A673 (cell line): ENCODE measurements around the gene TAS2R38. TPM values are rescaled to one million over a fixed set of nuclear protein-coding genes. Genes with fewer than 3 reads are reported as not detected.

Experiments
- BruUV-seq: library from RNA; stranded (reverse); fragments of 400-500 nt; replicated peaks from 2 replicates; lab custom pipeline; 2021; lab: Mats Ljungman, UMichigan
- CTCF ChIA-PET: fragments of 300-600 bp; sonication (Branson Sonifier 250); formaldehyde crosslinking; loops from one replicate; lab custom pipeline; 2022; ENCODE audit warnings: antibody characterized with exemption; lab: Charles Lee
- POLR2A ChIA-PET: fragments of 300-600 bp; sonication (Branson Sonifier 250); formaldehyde crosslinking; loops from one replicate; lab custom pipeline; 2022; ENCODE audit warnings: antibody characterized with exemption; ENCODE audit not compliant: low non-redundant PET; lab: Charles Lee
- DNase-seq: peaks from one replicate; pipeline ENCODE4 v3.0.0-alpha.2; 2015; ENCODE audit warnings: low spot score
- H3K27ac ChIP-seq: fragments of 200-600 bp; sonication (generic); 2 replicates; pipeline ENCODE4 v1.5.1; 2016; ENCODE audit warnings: mixed run types, low read depth, mild to moderate bottlenecking, mixed read lengths, antibody characterized with exemption, low read length; ENCODE audit not compliant: poor library complexity, severe bottlenecking
- H3K27me3 ChIP-seq: fragments of 200-600 bp; sonication (generic); replicated peaks from 2 replicates; pipeline ENCODE4 v1.6.1; 2017; ENCODE audit warnings: mixed run types, low read depth, mild to moderate bottlenecking, mixed read lengths, antibody characterized with exemption, low read length; ENCODE audit not compliant: insufficient read depth, poor library complexity
- H3K36me3 ChIP-seq: fragments of 200-600 bp; sonication (generic); 2 replicates; pipeline ENCODE4 v1.6.1; 2016; ENCODE audit warnings: mixed run types, mild to moderate bottlenecking, mixed read lengths, antibody characterized with exemption, low read length; ENCODE audit not compliant: insufficient read depth, poor library complexity, severe bottlenecking
- H3K4me1 ChIP-seq: fragments of 200-600 bp; sonication (generic); 2 replicates; pipeline ENCODE4 v1.6.1; 2017; ENCODE audit warnings: mixed run types, mild to moderate bottlenecking, mixed read lengths, antibody characterized with exemption, low read length; ENCODE audit not compliant: insufficient read depth, poor library complexity, severe bottlenecking
- H3K4me3 ChIP-seq: fragments of 200-600 bp; sonication (generic); 2 replicates; pipeline ENCODE4 v1.5.1; 2016; ENCODE audit warnings: low read depth, mixed run types, mild to moderate bottlenecking, mixed read lengths, low read length; ENCODE audit not compliant: poor library complexity, severe bottlenecking
- H3K9me3 ChIP-seq: fragments of 200-600 bp; sonication (generic); 2 replicates; pipeline ENCODE4 v1.6.1; 2016; ENCODE audit warnings: mixed run types, low read depth, mild to moderate bottlenecking, mixed read lengths, antibody characterized with exemption, low read length; ENCODE audit not compliant: poor library complexity, severe bottlenecking
- EZH2 ChIP-seq: fragments of 200-600 bp; sonication (generic); IDR thresholded peaks from 2 replicates; pipeline ENCODE4 v1.6.1; 2017; ENCODE audit warnings: borderline replicate concordance, low read depth, mild to moderate bottlenecking, mixed read lengths, antibody characterized with exemption, low read length; ENCODE audit not compliant: poor library complexity, severe bottlenecking
- intact Hi-C: fragments of 100-400 bp; cut with micrococcal nuclease; formaldehyde crosslinking; loops from one replicate; pipeline ENCODE4 v1.10.0; 2022; ENCODE audit not compliant: unreplicated experiment
- total RNA-seq: library from RNA; stranded (reverse); gene quantifications from 2 replicates; pipeline ENCODE4 v1.2.3, GENCODE V29; 2021
- TF ChIP-seq, protein P1 (sequence below): fragments of 300-800, 200-600 bp; sonication (generic); conservative IDR thresholded peaks from 2 replicates; pipeline ENCODE4 v1.5.1; 2017; ENCODE audit warnings: low read depth, mild to moderate bottlenecking, antibody characterized with exemption, low read length, moderate library complexity, mixed read lengths

TAS2R38 gene
- total RNA-seq, 1 experiment from 2014 or later = not detected

DNA sequence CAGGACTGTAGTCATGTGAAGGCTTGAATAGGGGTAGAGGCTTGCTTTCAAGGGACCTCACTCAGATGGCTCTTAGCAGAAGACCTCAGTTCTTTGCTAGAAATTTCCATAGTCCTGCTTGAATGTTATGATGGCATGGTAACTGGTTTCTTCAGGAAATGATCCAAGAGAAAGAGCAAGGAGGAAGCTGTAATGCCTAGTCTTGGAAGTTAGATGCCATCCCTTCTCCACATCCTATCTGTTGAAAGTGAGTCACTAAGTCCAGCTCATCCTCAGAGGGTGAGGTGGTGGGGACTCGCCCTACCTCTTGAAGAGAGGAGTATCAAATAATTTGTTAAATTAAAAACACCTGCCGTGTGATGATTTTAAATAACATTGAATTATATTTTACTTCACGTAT lies 26.7 kb upstream of the TAS2R38 start:
- no peaks in the 10 kb centered on the region for H3K4me1 ChIP-seq
- DNase-seq = no peak
- intact Hi-C loops = no loop called here
- CTCF ChIA-PET = no interaction called here
- no peak overlapping the region for H3K27ac ChIP-seq
- TF ChIP-seq, protein P1, sequence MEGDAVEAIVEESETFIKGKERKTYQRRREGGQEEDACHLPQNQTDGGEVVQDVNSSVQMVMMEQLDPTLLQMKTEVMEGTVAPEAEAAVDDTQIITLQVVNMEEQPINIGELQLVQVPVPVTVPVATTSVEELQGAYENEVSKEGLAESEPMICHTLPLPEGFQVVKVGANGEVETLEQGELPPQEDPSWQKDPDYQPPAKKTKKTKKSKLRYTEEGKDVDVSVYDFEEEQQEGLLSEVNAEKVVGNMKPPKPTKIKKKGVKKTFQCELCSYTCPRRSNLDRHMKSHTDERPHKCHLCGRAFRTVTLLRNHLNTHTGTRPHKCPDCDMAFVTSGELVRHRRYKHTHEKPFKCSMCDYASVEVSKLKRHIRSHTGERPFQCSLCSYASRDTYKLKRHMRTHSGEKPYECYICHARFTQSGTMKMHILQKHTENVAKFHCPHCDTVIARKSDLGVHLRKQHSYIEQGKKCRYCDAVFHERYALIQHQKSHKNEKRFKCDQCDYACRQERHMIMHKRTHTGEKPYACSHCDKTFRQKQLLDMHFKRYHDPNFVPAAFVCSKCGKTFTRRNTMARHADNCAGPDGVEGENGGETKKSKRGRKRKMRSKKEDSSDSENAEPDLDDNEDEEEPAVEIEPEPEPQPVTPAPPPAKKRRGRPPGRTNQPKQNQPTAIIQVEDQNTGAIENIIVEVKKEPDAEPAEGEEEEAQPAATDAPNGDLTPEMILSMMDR = no peak
- no peak for TF ChIP-seq EZH2
- POLR2A ChIA-PET = no interaction called here
- H3K4me3 ChIP-seq = no peak overlapping the region
- H3K9me3 ChIP-seq = no peaks in the 10 kb centered on the region
- no peaks in the 10 kb centered on the region for H3K36me3 ChIP-seq
- BruUV-seq = no TSS peak
- peaks cover 9% of the 10 kb centered on the region for H3K27me3 ChIP-seq

DNA sequence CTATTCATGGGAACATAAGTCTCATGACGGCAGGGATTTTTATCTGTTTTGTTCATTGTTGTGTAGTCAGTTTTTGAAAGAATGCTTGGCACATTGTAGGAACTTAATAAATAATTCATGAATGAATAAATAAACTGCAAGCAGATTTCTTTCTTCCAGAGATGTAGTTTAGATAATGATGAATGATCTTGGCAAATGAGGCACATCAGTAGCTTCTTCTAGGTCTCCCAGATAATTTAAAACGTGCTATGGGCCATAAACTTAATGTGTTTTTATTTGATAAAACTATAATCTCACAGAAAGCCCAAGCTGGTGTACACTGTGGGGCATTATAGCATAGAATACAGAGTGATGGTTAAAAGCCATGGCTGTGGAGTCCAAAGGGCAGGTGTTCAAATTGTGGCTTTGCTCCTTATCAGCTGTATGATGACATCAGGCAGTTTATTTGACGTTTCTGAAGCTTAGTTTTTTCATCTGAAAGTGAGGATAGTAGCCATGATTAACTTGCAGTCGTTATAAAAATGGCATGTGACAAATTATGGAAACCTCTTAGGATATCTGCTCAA lies 25.6 kb upstream of the TAS2R38 start:
- CTCF ChIA-PET = no interaction called here
- H3K9me3 ChIP-seq = no peaks in the 10 kb centered on the region

DNA sequence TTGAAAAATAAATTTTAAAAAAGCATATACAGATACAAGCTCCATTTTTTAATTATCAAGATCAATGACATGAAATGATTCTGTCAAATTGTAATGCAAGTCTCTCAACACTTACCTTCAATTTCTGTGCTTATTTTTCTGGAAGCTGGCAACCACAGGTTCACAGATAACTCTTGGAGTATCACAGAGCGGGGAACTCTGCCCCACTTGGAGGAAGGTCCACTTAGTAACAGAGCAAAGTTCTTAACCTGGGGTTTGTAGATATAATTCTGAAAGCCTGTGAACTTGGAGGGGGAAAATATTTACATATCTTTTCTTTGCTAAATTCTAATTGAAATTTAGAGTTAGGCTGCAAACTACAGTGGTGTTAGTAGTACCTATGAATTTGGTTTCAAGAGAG lies 19.8 kb upstream of the TAS2R38 start:
- Histone ChIP-seq H3K36me3 (no peaks in the 10 kb centered on the region), H3K4me3 (no peak overlapping the region), H3K9me3 (no peaks in the 10 kb centered on the region), H3K4me1 (no peaks in the 10 kb centered on the region), H3K27me3 (no peaks in the 10 kb centered on the region), H3K27ac (no peak overlapping the region)
- CTCF ChIA-PET = no interaction called here
- no peak for TF ChIP-seq EZH2
- BruUV-seq = no TSS peak
- POLR2A ChIA-PET = no interaction called here
- no peak for DNase-seq
- intact Hi-C loops = no loop called here

More for the DNA sequence above, 25.6 kb upstream of the TAS2R38 start:
- intact Hi-C loops = no loop called here
- no peak overlapping the region for H3K4me3 ChIP-seq
- BruUV-seq = no TSS peak
- H3K4me1 ChIP-seq = no peaks in the 10 kb centered on the region
- POLR2A ChIA-PET = no interaction called here
- no peak for DNase-seq
- TF ChIP-seq, protein P1 = no peak
- TF ChIP-seq EZH2 = no peak
- H3K36me3 ChIP-seq = no peaks in the 10 kb centered on the region
- no peak overlapping the region for H3K27ac ChIP-seq
- H3K27me3 ChIP-seq = peaks cover 9% of the 10 kb centered on the region

DNA sequence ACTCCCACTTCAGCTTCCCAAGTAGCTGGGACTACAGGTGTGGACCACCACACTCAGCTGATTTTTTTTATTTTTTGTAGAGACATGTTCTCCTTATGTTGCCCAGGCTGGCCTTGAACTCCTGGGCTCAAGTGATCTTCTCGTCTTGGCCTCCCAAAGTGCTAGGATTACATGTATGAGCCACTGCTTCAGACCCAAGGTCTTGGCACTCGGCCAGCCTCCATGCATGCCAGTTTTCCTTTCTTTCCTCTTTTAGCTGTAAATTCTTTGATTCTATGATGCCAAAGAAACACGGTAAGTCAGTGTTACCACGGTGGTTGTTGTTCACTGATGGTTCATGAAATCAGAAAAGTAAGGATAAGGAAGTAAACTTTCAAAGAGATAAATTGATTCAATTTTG lies 19.1 kb upstream of the TAS2R38 start:
- H3K27ac ChIP-seq = no peak overlapping the region
- BruUV-seq = no TSS peak
- CTCF ChIA-PET = no interaction called here

More for the DNA sequence above, 19.1 kb upstream of the TAS2R38 start:
- Histone ChIP-seq H3K36me3 (no peaks in the 10 kb centered on the region), H3K4me3 (no peak overlapping the region), H3K9me3 (no peaks in the 10 kb centered on the region), H3K27me3 (no peaks in the 10 kb centered on the region), H3K4me1 (no peaks in the 10 kb centered on the region)
- TF ChIP-seq, protein P1 = no peak
- no peak for TF ChIP-seq EZH2
- DNase-seq = no peak
- intact Hi-C loops = no loop called here
- POLR2A ChIA-PET = no interaction called here
